Activated T-helper 17 cell treated with anti-CD3 and anti-CD28 coated beads, Interleukin-2, amount 50 U/mL, for 72 hours (primary cell): ENCODE measurements around the gene NUMBL. TPM values are rescaled to one million over a fixed set of nuclear protein-coding genes. Genes with fewer than 3 reads are reported as not detected.
A peak's percentile ranks its signal among the peaks of the same experiment; 100 is the strongest.
"Not testable (repeated sequence)": the region's sequence is repeated elsewhere in the genome, so short reads cannot be mapped to it uniquely, and the experiment has no call there.

Experiments used
- ATAC-seq: fragments of 150-1000 bp; cut with Tn5 transposase; replicated peaks from 2 replicates; pipeline ENCODE4 v1.10.0; 2021; ENCODE audit warnings: mild to moderate bottlenecking, moderate library complexity
- H3K27ac Mint-ChIP-seq: one replicate; pipeline ENCODE4 v1.8.0; 2022; ENCODE audit warnings: mixed read lengths
- H3K27me3 Mint-ChIP-seq: one replicate; pipeline ENCODE4 v1.8.0; 2022; ENCODE audit warnings: mixed read lengths
- H3K36me3 Mint-ChIP-seq: one replicate; pipeline ENCODE4 v1.8.0; 2022; ENCODE audit warnings: low read depth, mild to moderate bottlenecking, mixed read lengths
- H3K4me1 Mint-ChIP-seq: one replicate; pipeline ENCODE4 v1.8.0; 2022; ENCODE audit warnings: mixed read lengths
- H3K4me3 Mint-ChIP-seq: one replicate; pipeline ENCODE4 v1.8.0; 2022; ENCODE audit warnings: mild to moderate bottlenecking, mixed read lengths
- H3K9me3 Mint-ChIP-seq: one replicate; pipeline ENCODE4 v1.8.0; 2022; ENCODE audit warnings: mixed read lengths
- total RNA-seq, 2 donors: library from RNA; stranded (reverse); gene quantifications; one replicate each; pipeline ENCODE4 v1.2.3, GENCODE V29; 2022

NUMBL gene
- total RNA-seq, 2 donors from 2014 or later = 16.4 to 37.3 TPM

DNA sequence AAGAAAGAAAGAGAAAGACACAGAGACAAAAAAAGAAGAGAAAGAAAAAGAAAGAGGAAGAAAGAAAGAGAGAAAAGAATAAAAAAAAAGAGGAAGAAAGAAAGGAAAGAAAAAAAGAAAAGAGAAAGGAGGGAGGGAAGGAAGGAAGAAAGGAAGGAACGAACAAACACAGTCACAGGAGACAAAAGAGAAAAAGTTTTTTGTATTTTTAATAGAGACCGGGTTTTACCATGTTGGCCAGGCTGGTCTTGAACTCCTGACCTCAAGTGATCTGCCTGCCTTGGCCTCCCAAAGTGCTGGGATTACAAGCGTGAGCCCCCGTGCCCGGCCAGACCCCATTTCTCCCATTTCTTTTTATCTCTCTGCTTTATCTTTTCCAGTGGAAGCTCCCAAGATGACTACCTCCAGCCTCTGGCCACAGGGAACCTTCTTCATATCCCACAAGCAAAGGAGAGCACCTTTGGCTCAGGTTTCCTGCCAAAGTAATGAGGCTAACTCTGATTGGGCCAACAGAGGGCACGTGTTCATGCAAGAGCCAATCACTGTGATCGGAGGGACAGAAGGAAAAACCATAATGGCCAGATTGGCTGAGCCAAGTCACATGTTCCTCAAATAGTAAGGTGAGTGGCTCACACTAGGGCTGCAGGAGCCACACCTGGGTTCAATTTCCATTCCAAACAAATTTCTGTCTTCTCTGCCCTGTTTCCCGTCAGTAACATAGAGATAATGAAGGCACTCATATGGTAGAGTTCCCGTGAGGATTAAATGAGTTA, 40.4 kb downstream of the NUMBL start:
- H3K27ac Mint-ChIP-seq, H3K4me3 Mint-ChIP-seq, H3K4me1 Mint-ChIP-seq, H3K36me3 Mint-ChIP-seq, H3K27me3 Mint-ChIP-seq, H3K9me3 Mint-ChIP-seq: not testable (repeated sequence)
- peak; percentile 26 for ATAC-seq

DNA sequence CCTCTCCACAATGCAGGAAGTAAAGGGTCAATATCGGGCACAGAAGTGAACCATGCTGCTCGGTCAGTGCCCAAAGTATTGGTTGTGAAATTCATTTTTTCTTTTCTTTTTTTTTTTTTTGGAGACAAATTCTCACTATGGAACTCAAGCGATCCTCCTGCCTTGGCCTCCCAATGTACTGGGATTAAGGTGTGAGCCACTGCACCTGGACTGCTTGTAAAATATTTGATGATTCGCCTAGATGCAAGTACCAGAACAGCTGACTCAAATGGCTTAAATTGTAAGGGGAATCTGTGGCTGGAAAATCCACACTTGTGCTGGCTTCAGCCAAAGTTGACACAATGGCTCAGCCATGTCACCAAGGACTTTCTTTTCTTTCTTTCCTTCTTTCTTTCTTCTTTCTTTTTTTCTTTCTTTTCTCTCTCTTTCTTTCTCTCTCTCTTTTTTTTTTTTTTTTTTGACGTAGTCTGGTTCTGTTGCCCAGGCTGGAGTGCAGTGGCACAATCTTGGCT, 43.7 kb downstream of the NUMBL start:
- Mint-ChIP-seq H3K36me3 (no peaks in the 10 kb centered on the region), H3K9me3 (no peaks in the 10 kb centered on the region), H3K4me3 (no peak overlapping the region), H3K27ac (no peak overlapping the region), H3K4me1 (no peaks in the 10 kb centered on the region), H3K27me3 (peaks cover 3% of the 10 kb centered on the region)
- no peak for ATAC-seq

DNA sequence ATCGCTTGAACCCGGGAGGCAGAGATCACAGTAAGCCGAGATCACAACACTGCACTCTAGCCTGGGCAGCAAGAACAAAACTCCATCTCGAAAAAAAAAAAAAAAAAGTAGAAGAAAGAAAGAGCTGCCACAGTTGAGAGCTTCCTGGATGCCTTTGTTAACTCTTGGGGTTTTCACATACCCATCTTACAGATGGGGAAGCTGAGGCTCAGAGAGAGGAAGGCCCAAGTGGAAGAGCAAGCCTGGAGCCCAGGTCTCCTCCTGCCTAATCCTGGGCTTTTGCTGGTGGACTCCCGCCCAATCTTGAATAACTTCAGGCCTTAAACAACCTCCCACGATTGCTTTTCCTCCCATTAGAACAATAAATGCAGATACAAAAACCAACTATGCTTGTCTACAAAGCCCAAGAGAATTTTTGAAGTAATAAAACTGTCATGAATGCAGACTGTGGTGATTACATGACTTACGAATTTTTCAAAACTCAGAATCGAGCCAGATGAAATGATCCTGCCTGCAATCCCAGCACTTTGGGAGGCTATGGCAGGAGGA, 47.6 kb downstream of the NUMBL start:
- no peaks in the 10 kb centered on the region for H3K9me3 Mint-ChIP-seq
- no peak overlapping the region for H3K4me3 Mint-ChIP-seq
- no peaks in the 10 kb centered on the region for H3K36me3 Mint-ChIP-seq
- H3K27me3 Mint-ChIP-seq = peaks cover 3% of the 10 kb centered on the region
- H3K27ac Mint-ChIP-seq = no peak overlapping the region
- ATAC-seq = no peak
- H3K4me1 Mint-ChIP-seq = no peaks in the 10 kb centered on the region

DNA sequence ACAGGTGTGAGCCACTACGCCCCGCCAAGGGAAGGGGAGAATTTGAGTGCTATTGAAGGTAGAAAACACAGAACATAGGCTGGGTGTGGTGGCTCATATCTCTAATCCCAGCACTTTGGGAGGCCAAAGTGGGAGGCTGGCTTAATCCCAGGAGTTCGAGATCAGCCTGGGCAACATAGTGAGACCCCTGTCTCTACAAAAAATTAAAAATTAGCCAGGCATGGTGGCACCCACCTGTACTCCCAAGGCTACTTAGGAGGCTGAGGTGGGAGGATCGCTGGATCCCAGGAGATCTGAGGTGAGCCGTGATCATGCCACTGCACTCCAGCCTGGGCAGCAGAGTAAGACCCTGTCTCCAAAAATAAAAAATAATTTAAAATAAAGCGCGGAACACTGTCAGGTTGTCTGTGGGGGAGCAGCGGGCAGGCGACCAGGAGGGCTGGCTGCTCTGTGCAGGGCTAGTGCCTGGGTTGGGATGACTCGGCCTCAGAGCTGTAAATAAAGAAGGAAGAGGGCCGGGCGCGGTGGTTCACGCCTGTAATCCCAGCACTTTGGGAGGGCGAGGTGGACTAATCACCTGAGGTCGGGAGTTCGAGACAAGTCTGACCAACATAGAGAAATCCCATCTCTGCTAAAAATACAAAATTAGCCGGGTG, 48.3 kb downstream of the NUMBL start:
- Mint-ChIP-seq H3K9me3 (no peaks in the 10 kb centered on the region), H3K27ac (no peak overlapping the region), H3K4me3 (no peak overlapping the region), H3K36me3 (no peaks in the 10 kb centered on the region), H3K27me3 (peaks cover 3% of the 10 kb centered on the region), H3K4me1 (no peaks in the 10 kb centered on the region)
- no peak for ATAC-seq

DNA sequence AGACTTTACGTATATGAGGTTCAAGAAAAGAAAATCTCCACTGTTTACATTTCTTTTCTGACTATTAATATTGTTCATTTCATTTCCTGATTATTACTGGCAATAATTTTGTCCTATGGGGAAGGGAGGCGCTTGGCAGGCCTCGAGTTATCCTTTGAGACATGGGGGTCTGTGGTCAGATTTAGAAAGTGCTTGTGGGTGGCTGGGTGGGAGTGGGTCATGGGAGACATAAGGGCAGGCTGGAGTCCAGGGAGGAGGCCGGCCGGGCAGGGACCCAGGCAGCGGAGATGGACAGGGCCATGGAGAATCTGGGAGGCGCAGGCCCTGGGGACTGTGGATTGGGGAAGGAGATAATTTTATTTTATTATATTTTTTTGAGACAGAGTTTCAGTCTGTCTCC, 49.2 kb downstream of the NUMBL start:
- Mint-ChIP-seq H3K4me3 (no peak overlapping the region), H3K27me3 (peaks cover 3% of the 10 kb centered on the region), H3K4me1 (no peaks in the 10 kb centered on the region), H3K36me3 (no peaks in the 10 kb centered on the region), H3K27ac (no peak overlapping the region), H3K9me3 (no peaks in the 10 kb centered on the region)
- no peak for ATAC-seq

DNA sequence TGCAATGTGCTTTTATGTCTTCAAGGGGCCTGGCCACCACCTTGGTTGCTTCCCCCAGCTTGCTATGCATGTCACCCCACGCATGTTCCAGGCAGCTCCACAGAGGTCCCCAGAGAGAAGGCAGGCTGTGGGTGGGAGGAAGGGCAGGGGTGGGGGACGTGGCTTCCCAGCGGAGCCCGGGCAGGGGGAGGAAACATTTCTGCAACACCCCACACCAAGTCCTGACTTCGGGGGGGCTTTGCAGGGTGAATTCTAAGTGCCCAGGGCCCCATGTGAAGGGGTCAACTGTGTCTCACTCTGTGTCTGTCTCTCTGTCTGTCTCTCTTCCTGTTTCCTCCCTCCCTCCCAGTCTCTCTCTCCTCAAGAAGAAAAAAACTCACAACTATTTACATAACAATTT, 49.7 kb downstream of the NUMBL start:
- no peak for ATAC-seq
- H3K27ac Mint-ChIP-seq = no peak overlapping the region
- H3K36me3 Mint-ChIP-seq = no peaks in the 10 kb centered on the region
- H3K4me3 Mint-ChIP-seq = no peak overlapping the region
- peaks cover 1% of the 10 kb centered on the region for H3K27me3 Mint-ChIP-seq
- H3K9me3 Mint-ChIP-seq = no peaks in the 10 kb centered on the region
- no peaks in the 10 kb centered on the region for H3K4me1 Mint-ChIP-seq

DNA sequence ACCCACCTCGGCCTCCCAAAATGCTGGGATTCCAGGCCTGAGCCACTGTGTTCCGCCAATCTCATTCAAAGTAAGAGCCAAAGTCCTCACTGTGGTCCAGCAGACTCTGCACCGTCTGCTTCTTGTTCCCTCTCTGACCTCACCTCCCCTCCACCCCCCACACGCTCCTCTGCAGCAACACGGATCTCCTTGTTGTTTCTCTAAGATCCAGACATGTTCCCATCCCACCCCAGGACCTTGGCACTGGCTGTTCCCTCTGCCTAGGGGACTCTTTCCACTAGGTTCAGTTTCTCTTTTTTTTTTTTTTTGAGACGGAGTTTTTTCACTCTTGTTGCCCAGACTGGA, 50.8 kb downstream of the NUMBL start:
- Mint-ChIP-seq H3K27ac (no peak overlapping the region), H3K27me3 (no peaks in the 10 kb centered on the region), H3K9me3 (no peaks in the 10 kb centered on the region), H3K4me3 (no peak overlapping the region), H3K36me3 (no peaks in the 10 kb centered on the region), H3K4me1 (peaks cover 2% of the 10 kb centered on the region)
- no peak for ATAC-seq

DNA sequence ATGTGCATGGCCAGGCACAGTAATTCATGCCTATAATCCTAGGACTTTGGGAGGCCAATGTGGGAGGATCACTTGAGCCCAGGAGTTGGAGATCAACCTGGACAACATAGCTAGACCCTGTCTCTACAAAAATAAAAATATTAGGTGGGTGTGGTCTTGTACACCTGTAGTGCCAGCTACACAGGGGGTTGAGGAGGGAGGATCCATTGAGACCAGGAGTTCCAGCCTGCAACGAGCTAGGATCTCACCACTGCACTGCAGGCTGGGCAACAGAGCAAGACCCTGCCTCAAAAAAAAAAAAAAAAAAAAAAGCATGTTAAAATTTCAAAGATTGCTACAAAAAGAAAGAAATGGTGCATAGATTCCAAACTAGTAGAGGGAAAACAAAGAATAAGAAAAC, 52.1 kb downstream of the NUMBL start:
- no peak for ATAC-seq
- H3K36me3 Mint-ChIP-seq = no peaks in the 10 kb centered on the region
- no peaks in the 10 kb centered on the region for H3K9me3 Mint-ChIP-seq
- H3K4me1 Mint-ChIP-seq = peaks cover 6% of the 10 kb centered on the region
- no peak overlapping the region for H3K27ac Mint-ChIP-seq
- H3K27me3 Mint-ChIP-seq = no peaks in the 10 kb centered on the region
- H3K4me3 Mint-ChIP-seq = no peak overlapping the region

DNA sequence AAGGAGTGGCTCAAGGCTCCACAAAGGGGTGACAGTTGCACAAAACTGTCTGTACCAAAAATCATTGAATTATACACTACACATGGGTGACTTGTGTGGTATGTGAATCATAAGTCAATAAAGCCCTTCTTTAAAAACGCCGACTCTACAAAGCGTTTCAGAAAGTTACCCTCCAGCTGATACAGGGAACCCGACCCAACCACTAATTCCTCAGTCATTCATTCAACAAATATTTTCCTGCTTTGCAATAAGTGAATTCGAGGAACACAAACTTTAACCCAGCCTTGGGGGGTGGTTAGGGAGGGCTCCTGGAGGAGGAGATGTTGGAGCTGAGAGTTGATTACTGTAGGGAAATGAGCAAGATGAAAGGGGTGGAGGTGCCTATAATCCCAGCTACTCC, 57.2 kb downstream of the NUMBL start:
- H3K27me3 Mint-ChIP-seq = no peaks in the 10 kb centered on the region
- H3K4me1 Mint-ChIP-seq = peaks cover 12% of the 10 kb centered on the region
- peaks cover 19% of the 10 kb centered on the region for H3K36me3 Mint-ChIP-seq
- no peak for ATAC-seq
- no peak overlapping the region for H3K4me3 Mint-ChIP-seq
- H3K27ac Mint-ChIP-seq = no peak overlapping the region
- H3K9me3 Mint-ChIP-seq = no peaks in the 10 kb centered on the region

DNA sequence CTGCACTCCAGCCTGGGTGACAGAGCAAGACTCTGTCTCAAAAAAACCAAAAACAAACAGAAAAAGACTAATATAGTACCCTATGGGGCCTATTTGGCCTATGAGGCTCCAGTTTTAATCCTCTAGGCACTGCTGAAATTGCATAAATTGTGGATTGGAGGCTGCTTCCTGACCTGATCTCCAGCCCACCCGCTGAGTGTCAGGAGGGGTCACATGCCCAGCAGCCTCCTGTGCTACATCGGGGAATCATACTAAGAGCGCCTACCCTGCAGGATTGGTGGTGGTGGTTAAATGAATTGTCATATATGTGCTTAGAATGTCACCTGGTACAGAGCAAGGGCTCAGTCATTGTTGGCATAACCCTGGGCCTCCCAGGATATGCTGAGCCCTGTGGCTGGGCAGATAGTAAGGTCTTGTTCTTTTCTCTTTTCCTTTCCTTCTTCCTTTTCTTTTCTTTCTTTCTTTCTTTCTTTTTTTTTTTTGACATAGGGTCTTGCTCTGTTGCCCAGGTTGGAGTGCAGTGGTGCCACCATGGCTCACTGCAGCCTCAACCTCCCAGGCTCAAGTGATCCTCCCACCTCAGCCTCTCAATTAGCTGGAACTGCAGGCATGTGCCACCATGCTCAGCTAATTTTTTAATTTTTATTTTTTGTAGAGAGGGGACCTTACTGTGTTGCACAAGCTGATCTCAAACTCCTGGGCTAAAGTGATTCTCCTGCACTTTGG, 58.0 kb downstream of the NUMBL start:
- H3K27ac Mint-ChIP-seq = no peak overlapping the region
- peaks cover 26% of the 10 kb centered on the region for H3K36me3 Mint-ChIP-seq
- ATAC-seq = no peak
- H3K4me3 Mint-ChIP-seq = no peak overlapping the region
- no peaks in the 10 kb centered on the region for H3K27me3 Mint-ChIP-seq
- peaks cover 12% of the 10 kb centered on the region for H3K4me1 Mint-ChIP-seq
- H3K9me3 Mint-ChIP-seq = no peaks in the 10 kb centered on the region

DNA sequence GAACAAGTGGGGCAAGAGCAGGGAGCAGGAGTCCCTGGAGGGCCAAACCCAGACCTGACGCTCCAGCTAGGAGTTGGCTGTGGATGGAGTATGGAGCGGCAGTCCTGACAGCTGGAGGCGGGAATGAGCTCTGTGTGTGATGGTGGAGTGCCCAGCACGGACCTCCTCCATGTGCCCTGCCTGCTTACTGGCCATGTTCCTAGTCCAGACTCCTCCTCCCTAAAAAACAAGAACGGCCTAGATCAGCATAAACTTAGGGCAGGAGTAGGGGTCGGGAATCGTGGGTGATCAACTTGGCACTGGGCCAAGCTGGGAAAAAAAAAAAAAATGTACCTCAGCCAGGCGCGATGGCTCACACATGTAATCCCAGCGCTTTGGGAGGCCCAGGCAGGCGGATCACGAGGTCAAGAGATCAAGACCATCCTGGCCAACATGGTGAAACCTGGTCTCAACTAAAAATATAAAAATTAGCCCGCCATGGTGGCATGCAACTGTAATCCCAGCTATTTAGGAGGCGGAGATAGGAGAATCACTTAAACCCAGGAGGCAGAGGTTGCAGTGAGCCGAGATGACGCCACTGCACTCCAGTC, 59.8 kb downstream of the NUMBL start:
- Mint-ChIP-seq H3K9me3 (no peaks in the 10 kb centered on the region), H3K36me3 (peaks cover 44% of the 10 kb centered on the region), H3K27ac (no peak overlapping the region), H3K4me1 (peaks cover 16% of the 10 kb centered on the region), H3K4me3 (no peak overlapping the region), H3K27me3 (no peaks in the 10 kb centered on the region)
- ATAC-seq = no peak

DNA sequence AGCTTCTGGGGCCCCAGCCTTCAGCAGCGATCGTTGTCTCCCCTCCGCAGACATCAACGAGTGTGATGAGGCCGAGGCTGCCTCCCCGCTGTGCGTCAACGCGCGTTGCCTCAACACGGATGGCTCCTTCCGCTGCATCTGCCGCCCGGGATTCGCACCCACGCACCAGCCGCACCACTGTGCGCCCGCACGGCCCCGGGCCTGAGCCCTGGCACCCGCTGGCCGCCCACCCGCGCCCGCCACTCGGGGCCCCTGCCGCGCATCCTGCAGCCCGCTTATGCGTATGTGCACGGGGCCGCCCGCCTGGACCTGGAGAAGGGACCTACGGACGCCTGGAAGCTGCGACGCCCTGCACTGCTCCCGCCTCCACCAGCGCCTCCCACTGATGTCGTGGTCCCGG, 61.1 kb downstream of the NUMBL start:
- Mint-ChIP-seq H3K4me1 (peaks cover 21% of the 10 kb centered on the region), H3K27me3 (no peaks in the 10 kb centered on the region), H3K27ac (peak overlapping the region; percentile 26), H3K9me3 (no peaks in the 10 kb centered on the region), H3K36me3 (peaks cover 57% of the 10 kb centered on the region), H3K4me3 (no peak overlapping the region)
- no peak for ATAC-seq

DNA sequence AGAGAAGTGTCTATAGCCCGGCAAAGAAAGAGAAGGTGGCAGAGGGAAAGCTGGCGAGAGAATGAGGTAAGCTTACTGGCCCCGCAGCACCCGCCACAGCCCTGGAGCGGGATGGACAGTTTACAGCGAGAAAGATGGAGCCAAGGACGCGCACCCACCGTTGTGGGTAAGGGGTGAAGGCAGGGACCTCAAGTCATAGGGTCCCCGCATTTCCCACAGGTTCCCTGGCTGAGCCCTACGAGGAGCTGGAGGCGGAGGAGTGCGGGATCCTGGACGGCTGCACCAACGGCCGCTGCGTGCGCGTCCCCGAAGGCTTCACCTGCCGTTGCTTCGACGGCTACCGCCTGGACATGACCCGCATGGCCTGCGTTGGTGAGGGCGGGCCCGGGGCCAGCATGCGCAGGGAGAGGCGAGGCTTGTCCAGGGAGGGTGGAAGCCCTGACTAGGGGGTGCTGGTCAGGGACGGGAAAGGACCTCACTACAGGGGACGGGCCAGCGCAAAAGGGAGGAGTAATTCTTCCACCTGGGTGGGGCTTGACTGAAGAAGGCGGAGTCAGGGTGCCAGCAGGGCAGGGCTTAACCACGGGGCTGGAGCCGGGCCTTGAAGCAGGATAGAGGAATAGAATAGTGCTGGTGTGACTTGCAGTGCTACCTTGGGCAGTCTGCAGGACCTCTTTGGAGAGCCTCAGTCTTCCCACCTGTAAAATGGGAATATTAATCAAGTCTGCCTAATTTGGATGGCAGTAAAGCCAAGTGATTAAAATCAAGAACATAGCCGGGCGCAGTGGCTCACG, 62.8 kb downstream of the NUMBL start:
- Mint-ChIP-seq H3K27me3 (no peaks in the 10 kb centered on the region), H3K36me3 (peaks cover 74% of the 10 kb centered on the region), H3K9me3 (no peaks in the 10 kb centered on the region), H3K4me1 (peaks cover 20% of the 10 kb centered on the region), H3K27ac (no peak overlapping the region), H3K4me3 (no peak overlapping the region)
- ATAC-seq = peak; percentile 37

DNA sequence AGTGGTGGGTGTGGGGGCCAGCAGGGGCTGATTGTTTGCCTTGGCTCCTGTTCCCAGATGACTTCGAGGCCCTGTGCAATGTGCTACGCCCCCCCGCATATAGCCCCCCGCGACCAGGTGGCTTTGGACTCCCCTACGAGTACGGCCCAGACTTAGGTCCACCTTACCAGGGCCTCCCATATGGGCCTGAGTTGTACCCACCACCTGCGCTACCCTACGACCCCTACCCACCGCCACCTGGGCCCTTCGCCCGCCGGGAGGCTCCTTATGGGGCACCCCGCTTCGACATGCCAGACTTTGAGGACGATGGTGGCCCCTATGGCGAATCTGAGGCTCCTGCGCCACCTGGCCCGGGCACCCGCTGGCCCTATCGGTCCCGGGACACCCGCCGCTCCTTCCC, 63.5 kb downstream of the NUMBL start:
- Mint-ChIP-seq H3K9me3 (no peaks in the 10 kb centered on the region), H3K4me1 (peaks cover 20% of the 10 kb centered on the region), H3K4me3 (no peak overlapping the region), H3K27ac (peak overlapping the region; percentile 77), H3K27me3 (no peaks in the 10 kb centered on the region), H3K36me3 (peaks cover 82% of the 10 kb centered on the region)
- ATAC-seq = no peak
